ENCODE measurements around the gene CENPVL2.
"Not testable (repeated sequence)": the region's sequence is repeated elsewhere in the genome, so short reads cannot be mapped to it uniquely, and the experiment has no call there.

- TF ChIP-seq POLR2A, CTCF, EP300 (IDR thresholded peaks at IDR 0.05): not testable (repeated sequence)
Measured at GRCh38 chrX:51636511-51636910, 46.1 kb downstream of the CENPVL2 start.

Data from stomach (tissue), 4 donors.